ENCODE results near the gene BAG1.

BAG1 gene

DNA sequence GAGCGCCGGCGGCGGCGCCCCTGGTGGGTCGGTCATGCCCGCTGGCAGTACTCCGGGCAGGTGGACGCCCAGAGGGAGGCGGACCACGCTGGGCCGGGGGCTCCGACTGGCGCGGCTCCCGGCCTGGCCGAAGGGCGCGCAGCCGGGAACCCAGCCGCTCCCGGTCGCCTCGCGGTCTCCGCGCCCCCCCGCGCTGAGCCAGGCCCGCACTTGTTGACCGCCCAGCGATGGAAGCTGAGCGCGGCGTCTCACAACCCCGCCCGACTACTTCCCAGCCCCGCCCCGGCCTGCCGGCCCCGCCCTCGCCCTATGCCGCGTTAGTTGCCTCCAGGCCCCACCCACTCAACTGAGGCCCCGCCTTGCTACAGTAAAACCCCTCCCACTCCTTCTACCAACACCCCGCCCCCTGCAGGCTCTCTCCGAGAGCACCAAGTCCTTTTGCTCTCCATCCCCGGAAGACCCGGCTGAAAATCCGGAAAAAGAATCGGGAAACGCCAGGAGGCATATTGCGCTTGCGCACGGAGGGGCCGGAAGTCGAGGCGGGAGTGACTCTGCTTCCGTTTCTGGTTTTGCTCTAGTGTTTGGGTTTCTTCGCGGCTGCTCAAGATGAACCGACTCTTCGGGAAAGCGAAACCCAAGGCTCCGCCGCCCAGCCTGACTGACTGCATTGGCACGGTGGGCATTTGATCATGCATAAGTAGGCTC, at the start of gene BAG1, which contains the start of gene CHMP5:
Gene BAG1 (minus strand): TSS at position 236 of the 705 bp plus-strand sequence.
Gene CHMP5 (plus strand): TSS at position 577 of the 705 bp plus-strand sequence. CDS start 30 bp downstream, at position 607.
- DNase-seq = peak; percentile 36

DNA sequence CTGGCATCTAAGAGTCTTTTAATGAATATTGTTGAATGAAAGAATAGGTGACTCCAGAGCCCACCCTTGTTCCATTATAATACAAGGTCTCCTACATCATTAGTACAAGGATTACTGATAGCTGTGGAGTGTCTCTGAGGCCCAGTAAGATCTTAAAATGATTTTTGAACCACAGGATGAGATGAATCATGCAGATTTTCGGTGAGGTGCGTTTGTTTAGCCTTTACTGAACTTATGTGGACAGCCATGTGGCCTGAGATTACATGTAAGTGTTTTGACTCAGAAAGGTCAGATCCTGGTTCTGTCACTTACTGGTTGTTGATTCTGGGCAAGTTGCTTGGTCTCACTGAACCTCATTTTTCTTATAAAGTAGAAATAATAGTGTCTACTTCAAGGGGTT, 47.4 kb upstream of the BAG1 start:
- no peak for DNase-seq

DNA sequence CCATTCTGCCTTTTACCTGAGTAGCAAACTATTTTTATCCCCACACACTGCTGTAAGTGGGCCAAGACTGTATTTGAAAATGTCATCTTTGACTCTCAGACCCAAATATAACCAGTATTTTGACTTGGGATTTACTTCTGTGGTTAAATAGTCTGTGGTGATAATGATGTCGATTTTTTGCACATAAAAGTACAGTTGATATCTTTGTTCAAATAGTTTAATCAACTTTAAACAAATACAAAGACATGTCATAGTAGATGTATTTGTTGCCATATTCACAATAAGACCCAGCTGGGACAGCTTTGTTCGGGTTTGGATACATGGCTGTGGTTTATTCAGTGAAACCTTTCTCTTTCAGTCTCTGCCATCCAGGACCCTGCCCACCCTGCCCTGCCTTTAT, 46.2 kb upstream of the BAG1 start:
- DNase-seq = no peak

DNA sequence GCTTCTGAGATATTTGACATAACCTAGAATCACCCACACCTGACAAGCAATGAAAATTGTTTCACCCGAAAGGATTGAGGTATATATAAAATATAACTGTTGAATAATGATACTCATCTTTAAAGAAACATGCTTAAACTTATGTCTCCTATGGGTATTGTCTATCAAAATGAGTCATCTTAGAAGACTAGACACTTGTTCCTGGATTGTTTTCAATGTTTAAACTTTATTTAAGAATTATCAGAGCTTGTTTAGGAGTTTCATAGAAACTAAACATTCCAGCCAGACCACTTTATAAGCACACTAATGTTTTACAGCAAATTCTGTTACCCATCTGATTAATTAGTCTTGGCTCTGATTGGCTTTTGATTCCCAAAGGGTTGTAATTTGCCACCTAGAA, 45.4 kb upstream of the BAG1 start:
- DNase-seq = no peak

DNA sequence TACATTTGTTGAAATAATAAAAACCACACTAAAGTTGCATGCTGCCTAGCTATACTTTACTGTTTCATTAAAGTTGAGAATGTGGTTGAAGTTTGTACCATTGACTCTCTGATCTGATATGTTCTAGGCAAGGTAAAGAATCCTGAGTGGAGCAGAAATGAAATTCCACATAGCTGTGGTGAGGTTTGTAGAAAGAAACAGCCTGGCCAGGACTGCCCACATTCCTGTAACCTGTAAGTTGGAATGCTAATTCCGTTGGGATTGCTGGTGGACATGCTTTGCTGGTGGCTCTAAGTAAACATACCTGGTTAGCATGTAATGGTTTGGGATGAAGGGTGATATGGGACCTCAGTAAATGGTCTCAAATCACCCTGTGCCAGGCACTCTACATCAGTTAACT, 42.6 kb upstream of the BAG1 start:
- DNase-seq = no peak

DNA sequence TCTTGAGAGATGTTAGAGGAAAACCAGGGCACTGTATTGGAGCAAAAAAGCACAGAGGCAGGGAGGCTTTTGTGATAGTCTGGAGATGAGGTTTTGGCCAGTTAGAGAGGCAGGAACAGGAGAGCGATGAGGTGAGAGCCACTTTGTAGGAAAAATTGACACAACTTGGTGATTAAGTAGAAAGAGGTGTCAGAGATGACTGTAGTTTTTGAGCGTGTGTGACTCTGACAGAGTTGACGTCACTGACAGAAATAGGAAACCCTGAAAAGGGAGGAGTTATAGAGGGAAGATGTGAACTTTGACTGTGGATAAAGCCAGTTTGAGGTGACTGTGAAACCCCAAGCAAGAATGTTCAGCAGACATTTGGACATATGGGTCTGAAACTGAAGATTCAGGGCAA, 41.5 kb upstream of the BAG1 start:
- DNase-seq = no peak

DNA sequence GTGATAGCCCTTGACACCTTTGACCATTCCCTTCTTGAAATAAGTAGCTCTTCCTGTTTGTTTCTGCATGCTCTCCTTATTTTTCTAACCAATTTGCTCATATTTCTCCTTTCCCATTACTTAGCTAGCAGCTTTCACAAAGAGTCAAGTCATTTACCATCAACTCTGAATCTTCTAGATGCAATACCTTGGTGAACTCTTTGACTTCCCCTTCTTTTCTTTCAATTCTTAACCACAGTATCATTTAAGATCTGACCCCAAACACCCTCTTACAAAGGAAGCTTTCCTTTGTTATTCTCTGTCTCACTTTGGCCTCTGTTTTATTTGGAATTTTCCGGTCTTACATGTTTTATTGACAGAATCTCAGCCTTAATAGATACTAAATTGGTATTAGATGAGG, 39.9 kb upstream of the BAG1 start:
- no peak for DNase-seq

DNA sequence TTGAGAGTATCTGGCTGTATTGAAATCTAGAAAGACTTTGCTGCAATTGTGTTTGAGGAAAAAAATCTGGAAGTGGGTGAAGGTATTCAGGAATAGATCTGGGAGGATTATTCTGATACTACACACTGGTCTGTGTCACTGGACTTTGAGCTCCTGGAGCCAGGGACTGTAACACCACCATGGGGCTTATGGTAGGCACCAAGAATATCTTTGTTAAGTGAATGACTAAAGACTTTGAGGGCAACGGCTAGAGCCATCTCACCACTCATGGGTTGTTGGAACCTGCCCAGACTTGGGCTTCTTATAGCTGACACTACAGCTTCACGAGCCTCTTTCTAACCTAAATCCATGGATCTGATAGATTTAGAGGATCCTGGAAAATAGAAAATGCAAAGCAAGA, 36.0 kb upstream of the BAG1 start:
- no peak for DNase-seq

DNA sequence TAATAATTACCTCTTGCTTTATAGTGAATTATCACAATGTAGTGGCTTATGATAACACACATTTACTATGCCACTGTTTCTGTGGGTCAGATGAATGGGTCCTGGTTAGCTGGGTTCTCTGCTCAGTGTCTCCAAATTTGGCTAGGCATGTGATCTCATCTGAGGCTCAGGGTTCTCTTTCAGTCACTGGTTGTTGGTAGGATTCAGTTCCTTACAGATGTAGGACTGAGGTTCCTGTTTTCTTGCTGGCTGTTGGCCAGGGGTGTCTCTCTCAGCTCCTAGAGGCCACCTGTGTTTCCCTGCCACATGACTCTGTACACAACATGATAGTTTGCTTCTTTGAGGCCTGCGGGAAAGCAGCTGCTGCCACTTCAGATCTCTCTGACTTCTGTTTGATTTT, 32.9 kb upstream of the BAG1 start:
- DNase-seq = no peak

DNA sequence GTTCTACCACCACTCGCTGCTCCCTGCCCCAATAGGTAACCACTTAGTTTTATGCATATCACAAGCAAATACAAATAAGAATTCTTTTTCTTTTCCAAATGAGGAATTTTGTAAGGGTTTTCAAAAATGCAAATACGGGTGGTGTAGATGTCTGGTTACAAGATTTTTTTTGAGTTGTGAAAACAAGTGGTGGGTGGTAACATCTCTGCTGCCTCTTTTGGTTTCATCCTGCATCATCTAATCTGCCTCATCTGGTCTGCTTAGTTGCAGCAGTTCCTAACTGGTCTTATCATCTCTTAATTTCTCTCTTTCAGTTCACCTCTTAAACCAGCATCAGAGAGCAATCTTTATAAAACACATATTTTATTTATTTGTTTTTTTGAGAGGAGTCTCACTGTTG, 31.1 kb upstream of the BAG1 start:
- no peak for DNase-seq

DNA sequence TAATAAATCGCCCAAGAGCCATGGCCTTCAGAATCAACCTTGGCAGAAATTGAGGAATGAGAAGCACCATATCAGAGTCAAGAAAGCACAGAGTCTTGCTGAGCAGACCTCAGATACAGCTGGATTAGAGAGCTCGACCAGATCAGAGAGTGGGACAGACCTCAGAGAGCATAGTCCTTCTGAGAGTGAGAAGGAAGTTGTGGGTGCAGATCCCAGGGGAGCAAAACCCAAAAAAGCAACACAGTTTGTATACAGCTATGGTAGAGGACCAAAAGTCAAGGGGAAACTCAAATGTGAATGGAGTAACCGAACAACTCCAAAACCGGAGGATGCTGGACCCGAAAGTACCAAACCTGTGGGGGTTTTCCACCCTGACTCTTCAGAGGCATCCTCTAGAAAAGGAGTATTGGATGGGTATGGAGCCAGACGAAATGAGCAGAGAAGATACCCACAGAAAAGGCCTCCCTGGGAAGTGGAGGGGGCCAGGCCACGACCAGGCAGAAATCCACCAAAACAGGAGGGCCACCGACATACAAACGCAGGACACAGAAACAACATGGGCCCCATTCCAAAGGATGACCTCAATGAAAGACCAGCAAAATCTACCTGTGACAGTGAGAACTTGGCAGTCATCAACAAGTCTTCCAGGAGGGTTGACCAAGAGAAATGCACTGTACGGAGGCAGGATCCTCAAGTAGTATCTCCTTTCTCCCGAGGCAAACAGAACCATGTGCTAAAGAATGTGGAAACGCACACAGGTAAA, 30.3 kb upstream of the BAG1 start:
- no peak for DNase-seq

DNA sequence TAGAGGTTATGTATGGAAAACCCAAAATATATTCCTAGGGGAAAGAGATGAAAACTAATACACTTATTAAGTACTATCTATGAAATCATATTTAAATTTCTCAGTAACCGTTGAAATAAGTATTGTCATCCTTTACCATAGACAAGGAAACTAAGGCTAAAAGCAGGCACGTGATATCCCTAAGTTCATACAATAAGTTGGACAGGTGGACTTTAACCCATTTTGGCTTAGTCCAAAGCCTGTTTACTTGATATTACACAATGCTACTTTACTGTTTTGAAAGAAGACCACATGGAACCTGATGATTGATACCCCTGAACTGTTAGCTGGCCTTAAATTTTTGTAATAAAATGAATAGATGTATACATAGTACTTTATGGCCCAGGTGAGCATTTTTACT, 29.3 kb upstream of the BAG1 start:
- no peak for DNase-seq

DNA sequence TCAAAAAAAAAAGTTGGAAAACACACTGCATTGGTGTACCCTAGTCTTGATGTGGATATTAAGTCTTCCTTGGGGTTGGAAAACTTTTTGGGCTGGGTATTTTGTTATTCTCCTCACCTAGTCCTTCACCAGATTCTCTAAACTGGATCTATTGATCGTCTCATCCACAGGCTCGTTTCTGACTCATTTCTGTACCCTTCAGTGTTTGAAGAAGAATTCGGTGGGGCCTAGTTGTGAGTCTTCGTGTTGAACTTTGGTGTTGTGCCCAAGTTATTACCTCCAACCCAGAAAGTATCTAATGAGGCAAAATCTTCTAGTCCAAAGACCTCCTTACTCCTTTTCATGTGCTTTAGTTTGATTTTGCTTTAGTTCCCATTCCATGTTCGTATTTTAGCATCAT, 27.4 kb upstream of the BAG1 start:
- no peak for DNase-seq

DNA sequence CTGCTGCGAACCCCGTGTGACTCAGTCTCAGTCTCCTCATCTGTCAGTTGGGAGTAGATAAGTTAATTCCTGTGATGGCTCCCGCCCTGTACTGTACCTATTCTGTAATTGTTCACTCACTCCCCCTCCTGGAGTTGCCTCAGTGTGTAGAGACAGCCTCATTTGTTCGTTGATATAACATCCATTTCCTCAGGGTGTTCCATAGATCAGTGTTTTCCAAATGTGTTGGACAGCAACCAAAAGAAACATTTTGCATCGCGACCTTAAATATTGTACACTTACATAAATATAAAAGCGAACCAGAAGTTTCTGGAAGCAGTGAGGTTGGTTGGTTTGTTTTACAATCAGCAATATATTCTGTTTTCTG, 26.5 kb upstream of the BAG1 start:
- no peak for DNase-seq

DNA sequence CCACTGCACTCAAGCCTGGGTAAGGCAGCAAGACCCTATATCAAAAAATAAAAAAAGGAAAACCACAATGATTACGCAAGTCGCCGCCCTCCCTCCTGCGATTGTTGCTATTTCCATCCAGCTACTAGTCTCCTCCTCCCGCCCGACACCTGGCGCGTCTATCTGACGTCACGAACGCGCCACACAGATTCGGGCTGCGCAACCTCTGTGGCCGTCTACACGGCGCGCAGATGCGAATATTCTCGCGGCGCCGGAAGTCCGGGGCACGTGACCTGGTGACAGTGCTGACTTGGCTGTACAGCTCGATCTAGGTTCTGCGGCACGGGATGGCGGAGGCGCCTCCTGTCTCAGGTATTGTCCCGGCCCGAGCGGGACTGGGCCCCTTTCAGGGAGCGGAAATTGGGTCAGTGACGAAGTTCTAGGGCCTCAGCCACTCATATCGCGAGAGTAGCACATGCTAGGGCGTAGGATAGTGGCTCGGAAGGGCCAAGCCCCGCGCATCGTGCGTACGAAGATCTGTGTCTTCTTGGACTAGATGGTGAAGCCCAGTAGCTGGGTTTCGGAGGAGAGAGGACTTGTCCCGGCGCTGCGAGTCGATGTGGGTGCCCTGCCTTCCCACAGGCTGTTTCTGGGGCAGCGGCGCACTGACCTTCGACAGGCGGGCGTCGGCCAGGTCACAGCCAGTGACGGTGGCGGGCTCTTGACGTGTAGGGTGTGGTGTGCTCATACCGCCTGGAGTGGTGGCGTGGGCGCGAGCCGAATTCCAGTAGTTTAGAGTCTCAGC, 25.9 kb upstream of the BAG1 start, which contains the start of gene NFX1:
Gene NFX1 (plus strand): TSS at position 270 of the 784 bp plus-strand sequence. CDS start 57 bp downstream, at position 327.
- DNase-seq = peak; percentile 78

DNA sequence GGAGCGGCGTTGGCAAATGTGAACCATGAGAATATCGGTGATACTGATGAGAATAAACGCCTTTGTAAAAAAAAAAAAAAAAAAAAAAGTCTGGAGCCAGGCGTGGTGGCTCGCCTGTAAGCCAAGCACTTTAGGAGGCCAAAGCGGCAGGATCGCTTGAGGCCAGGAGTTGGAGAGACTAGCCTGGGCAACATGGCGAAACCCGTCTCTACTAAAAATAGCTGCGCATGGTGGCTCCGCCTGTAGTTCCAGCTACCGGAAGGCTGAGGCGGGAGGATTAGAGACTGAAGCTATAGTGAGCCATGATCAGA, 25.4 kb upstream of the BAG1 start:
- DNase-seq = no peak

DNA sequence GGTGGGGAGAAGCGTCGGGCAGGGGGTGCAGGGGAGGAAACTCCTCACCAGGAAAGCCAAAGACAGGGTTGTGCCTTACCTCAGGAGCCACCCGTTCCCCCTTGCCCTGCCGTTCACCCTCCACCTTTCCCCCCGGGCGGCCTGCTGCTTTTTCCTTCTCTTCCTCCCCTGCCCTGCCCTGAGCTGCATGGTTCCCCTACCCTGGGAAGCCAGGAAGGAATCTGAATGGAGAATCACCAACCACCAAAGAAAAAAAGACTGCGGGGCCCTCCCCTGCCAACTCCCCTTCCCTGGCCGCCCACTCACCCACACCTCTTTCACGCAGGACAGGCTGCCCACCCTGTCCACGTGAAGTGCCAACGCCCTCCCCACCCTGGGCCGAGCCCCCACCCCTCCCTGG, 25.0 kb upstream of the BAG1 start:
- no peak for DNase-seq

DNA sequence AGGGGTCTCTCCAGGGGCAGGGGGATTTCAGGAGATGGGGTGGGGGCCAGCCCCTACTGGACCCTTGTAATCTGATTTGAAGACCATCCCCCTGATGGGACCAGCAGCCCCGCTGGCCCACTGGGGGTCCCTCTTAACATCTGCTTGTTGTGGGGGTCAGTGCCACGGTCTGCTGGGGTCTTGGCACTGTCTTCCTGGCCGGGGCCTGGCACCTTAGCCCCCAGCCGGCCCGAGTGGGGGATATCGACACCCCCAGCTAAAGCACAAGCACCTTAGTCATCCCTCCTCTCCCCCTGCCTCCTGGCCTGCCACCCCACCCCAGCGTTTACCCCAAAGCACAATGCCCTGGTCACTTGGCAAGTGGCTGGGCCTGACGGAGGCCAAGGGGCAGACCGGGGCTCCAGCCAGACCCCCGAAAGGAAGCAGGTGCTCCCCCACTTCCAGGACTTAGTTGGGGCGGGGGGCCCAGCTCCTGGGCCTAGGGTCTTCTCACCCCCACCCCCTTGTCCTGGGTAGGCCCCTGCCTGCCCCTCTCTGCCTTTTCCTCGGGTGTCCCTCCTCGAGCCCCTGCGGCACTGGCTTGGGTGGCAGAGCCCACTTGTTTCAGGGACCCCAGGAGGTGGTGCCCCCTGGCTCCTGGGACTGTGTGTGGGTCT, 24.4 kb upstream of the BAG1 start:
- no peak for DNase-seq

DNA sequence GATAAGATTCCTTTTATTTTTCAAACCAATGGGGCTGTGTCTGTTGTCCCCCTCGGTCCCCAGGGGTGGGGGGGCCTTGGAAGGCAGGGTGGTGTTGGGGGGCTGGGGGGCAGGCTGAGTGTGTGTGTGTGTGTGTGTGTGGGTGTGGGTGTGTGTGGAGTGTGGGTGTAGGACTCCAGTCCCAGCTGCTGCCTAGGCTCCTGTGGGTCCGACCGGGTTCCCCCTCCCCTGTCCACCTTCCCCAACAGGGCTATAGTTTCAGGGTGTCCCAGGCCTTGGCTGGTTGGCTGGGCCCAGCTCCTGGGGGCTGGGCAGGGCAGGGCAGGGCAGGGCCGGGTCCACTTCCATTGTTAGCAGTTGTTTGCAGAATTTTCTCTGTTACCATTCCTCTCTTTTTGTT, 23.7 kb upstream of the BAG1 start:
- DNase-seq = no peak

DNA sequence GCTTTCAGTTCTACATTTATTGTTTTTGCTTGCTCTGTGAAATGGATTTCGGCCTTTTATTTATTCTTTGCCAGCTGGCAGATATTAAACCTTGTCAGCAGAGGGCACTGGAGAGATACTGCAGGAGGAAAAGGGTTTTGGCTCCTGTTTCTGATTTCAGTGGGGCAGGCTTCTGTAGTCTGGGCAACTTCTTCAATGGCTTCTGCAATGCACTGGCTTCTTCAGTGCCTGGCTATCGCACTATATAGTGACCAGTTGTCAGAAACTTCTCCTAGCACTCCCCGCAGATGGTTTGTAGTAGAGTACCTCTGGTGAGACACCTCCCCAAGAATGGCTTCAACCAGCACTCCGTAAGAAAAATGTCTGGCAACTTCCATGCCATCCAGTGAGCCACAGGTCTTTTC, 22.6 kb upstream of the BAG1 start:
- no peak for DNase-seq

DNA sequence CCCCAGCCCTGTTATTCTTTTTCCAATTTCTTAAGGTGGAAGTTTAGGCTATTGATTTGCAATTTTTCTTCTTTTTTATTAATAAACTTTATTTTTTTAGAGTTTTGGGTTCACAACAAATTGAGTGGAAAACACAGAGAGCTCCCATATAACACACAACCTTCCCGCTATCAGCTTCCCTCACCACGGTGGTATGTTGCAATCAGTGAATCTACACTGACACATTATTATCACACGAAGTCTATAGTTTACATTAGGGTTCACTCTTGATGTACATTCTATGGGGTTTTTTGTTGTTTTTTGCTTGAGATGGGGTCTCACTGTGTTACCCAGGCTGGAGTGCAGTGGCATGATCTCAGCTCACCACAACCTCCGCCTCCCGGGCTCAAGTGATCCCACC, 21.0 kb upstream of the BAG1 start:
- no peak for DNase-seq

DNA sequence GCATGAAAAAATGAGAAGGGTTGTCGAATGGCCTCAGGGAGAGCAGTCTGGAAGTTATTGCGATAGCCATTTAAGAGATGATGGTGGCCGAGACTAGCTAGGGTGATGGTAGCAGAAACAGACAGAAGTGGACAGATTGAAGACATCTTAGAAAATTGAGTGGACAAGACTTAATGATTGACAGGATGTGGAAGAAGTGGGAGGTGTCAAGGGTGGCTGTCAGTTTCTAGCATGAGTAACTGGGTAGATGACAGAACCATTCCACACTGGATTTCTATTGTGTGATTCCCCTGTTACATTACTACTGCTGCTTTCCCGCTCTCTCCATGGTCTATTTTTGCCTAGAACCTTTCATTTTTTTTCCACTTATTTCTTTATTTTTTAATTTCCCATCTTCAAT, 13.0 kb upstream of the BAG1 start:
- DNase-seq = no peak

DNA sequence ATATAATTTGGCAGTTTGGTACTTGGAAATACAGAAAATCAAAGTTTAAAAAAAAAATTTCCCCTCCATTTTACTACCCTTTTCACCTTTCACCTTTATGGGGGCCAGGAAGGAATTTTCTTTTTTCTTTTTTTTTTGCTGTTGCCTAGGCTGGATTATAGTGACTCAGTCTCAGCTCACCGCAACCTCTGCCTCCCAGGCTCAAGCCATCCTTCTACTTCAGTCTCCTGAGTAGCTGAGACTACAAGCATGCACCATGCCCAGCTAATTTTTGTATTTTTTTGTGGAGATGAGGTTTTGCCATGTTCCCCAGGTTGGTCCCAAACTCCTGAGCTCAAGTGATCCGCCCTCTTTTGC, 9.4 kb upstream of the BAG1 start:
- DNase-seq = no peak

All from cortex of kidney (tissue), 1 donor.